Hindlimb muscle (tissue), 1 donor: Measurements from ENCODE around the gene GNA15. TPM values are rescaled to one million over a fixed set of nuclear protein-coding genes. Genes with fewer than 3 reads are reported as not detected.

Source experiments
- DNase-seq: peaks from one replicate; pipeline ENCODE4 v3.0.0-alpha.2; 2013
- polyA plus RNA-seq: library from polyadenylated mRNA; unstranded; fragments of 120-200 nt; gene quantifications from one replicate; pipeline ENCODE4 v1.2.1, GENCODE V29; 2013; ENCODE audit not compliant: insufficient read length

The GNA15 gene
- polyA plus RNA-seq, 1 donor, result 2.6 TPM

- no peak for DNase-seq
Observed at GRCh38 chr19:3106509-3107141, 29.2 kb upstream of the GNA15 start.

DNA sequence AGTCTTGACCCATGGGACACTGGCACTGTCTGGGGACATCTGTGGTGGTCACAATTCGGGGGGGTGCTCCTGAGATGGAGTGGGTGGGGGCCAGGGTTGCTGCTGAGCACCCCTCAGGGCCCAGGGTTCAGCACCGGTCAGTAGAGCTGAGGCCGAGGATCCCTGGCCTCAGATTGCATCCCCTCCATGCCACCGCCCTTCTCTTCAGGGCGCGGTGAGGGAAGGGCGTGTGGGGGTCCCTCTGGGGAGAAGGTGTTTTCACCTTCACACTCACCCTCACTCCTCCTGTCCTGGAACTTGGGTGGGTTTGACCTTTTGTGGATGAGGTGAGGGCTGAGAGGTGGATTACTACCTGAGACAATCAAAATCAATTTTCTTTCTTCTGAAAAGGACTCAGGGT lies 28.2 kb upstream of the GNA15 start:
- no peak for DNase-seq

- no peak for DNase-seq
Observed at GRCh38 chr19:3108775-3109174, 27.1 kb upstream of the GNA15 start.

GRCh38 chr19:3109491-3109890 lies 26.3 kb upstream of the GNA15 start:
- DNase-seq, result no peak

GRCh38 chr19:3110126-3110825 lies 25.6 kb upstream of the GNA15 start:
- no peak for DNase-seq

- no peak for DNase-seq
Observed at GRCh38 chr19:3111586-3112247, 24.1 kb upstream of the GNA15 start.

DNA sequence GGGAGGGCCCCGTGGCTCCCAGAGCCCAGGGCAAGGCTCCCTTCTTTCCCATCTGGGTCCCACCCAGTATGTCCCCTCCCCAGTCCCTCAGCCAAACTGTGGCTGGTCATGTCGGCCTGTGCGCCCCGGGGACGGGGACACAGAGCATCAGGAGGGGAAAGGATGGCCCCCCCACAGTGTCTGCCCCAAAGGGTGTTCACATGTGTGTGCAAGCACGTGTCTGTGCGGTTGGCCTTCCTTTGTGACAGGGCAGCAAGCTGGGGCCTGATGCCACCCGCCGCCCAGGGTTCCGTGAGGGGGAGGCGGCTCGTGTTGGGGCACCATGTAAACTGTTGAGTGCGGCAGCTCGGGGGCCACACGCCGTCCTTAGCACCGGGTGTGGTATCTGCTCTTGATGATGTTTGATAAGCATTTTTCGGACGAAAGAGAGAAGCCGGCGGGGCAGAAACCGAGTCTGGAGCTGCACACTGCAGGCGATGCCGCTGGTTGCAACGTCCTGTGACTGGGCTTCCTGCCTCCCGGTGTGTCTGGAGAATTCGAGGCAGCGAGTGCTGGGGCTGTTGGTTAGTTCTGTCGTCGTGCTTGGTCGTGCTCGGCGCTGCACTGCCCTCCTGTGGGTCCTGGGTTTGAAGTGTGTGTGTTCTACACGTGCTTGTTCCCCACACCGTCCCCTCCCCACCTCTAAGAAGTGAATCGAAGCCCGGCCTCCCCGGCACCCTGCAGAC lies 23.3 kb upstream of the GNA15 start:
- DNase-seq, result no peak

DNA sequence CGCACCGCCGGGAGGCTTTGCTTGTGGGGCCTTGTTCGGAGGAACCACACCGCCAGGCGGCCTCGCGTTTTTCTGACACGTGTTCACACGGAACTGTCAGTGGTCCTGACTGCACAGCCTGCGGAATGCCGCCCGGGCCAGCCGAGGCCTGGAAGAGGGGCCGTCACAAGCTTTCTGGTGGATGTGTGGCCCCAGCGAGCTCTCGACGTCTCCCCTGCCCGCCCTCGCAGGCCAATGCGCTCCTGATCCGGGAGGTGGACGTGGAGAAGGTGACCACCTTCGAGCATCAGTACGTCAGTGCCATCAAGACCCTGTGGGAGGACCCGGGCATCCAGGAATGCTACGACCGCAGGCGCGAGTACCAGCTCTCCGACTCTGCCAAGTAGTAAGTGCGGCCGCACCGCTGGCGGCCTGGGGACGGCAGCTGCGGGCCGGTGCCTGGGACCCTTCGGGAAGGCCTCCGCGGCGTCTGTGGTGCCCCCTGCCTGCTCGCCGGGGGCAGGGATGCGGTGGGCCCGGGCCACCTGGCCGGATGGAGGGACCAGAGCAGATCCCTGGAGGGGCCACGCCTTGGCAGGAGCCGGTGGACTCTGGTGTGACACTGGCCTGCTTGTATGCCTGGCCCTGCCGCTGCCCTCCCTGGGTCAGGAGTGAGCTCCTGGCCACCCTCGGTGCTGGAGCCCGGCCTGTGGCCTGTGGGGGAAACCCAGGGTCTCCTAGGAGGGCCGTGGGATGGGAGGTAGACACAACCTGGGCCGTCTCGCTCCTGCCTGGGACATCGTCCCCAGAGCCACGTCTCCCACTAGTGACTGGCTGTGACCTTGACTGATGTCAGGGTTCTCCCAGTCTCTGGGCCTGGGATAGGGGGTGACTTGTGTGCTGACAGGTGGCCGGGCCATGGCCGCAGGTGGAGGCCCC lies 22.5 kb upstream of the GNA15 start:
- DNase-seq, result no peak

DNA sequence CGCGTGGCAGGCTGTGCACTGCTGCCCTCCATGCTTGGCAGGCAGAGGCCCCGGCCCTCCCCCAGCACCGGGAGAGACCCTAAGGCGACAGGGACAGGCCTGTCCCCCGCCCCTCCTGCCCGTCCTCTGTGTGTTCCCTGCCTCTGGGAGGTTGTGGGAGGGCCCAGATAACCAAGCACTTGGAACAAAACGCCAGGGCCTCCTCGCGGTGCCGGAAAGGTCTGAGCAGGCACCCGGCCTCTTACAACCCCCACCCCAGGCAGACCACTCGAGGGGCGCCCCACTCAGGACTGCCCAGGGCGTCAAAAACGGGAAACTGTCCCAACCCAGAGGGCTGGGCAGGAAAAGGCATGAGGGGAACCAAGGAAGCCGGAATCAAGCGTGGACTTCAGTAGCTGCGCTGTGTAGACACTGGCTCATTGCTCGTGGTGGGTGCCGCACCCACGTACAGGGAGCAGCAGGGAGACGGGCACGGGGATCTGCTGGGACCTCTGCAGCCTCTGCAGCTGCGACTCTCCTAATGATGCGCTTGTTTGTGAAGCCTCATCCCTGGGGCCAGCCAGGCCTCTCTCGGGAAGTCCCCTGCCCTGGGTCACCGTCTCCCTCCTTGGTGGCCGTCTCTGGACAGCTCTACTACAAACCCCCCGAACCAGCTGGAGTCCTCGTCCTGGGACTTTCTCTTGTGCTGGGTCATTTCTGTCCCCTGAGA lies 21.7 kb upstream of the GNA15 start:
- DNase-seq, result no peak

DNA sequence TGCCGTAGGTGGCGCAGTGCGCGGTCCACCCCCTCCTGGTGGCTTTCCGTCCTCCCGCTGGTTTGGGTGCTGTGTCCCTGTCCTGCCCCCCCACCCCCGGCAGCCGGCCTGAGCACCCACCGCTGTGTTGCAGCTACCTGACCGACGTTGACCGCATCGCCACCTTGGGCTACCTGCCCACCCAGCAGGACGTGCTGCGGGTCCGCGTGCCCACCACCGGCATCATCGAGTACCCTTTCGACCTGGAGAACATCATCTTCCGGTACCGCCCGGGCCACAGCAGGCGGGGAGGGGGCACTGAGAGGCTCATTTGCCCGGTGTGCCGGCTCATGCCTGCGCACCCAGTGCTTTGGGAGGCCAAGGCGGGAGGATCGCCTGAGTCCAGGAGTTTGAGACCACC lies 21.0 kb upstream of the GNA15 start:
- no peak for DNase-seq

DNA sequence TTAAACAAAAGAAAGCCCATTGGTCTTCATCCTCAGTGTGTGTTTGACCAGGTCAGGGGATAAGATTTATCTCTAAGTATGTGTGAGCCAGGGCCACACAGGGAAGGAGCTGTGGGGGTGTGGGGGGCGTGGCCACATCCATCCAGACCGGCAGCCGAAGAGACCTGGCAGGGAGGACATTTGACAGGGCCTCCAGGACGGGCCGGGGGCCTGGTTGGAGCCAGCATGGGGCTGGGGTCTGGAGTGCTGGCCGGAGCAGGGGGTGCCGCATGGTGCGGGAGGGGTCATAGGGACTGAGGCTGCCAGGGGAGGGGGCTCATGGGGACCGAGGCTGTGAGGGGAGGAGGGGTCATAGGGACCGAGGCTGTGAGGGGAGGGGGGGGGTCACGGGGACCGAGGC lies 20.4 kb upstream of the GNA15 start:
- DNase-seq, result no peak

GRCh38 chr19:3115916-3116602 lies 19.8 kb upstream of the GNA15 start:
- no peak for DNase-seq

DNA sequence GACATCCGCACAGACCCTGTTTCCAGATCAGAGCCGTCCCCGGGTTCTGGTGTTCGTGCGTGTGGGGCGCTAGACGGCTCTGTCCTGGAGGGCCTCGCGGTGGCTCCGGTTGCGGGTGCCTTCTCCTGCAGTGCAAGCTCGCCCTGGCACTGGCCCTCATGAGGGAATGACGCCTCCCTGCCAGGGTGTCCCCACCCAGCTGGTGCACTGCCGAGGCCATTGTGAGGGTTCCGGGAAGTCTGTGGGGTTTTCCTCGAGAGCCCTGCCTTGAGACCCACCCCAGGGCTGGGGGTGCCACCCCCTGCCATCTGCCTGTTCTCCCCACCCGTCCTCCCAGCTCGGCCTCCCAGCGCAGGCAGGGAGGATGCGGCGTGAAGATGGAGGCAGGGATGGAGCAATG lies 19.2 kb upstream of the GNA15 start:
- DNase-seq, result no peak

DNA sequence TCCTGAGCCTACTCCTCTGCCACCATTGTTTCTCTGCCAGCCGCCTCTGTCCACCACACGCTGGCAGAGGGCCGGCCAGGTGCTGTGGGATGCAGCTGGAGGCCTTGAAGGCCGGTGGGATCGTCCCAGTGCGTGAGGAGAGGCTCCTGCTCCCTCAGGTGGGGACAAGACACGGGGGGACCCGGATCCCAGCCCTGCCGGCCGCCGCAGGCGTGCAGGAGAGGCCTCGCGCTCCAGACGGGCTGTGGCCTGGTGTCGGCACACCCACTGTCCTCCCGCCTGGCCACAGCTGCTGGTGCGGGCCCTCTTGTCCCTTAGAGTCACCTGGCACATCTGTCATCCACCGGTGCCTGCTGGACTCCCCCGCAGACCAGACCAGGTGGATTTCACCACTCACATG lies 18.1 kb upstream of the GNA15 start:
- DNase-seq, result no peak

GRCh38 chr19:3118232-3119070 lies 17.4 kb upstream of the GNA15 start:
- DNase-seq, result no peak

DNA sequence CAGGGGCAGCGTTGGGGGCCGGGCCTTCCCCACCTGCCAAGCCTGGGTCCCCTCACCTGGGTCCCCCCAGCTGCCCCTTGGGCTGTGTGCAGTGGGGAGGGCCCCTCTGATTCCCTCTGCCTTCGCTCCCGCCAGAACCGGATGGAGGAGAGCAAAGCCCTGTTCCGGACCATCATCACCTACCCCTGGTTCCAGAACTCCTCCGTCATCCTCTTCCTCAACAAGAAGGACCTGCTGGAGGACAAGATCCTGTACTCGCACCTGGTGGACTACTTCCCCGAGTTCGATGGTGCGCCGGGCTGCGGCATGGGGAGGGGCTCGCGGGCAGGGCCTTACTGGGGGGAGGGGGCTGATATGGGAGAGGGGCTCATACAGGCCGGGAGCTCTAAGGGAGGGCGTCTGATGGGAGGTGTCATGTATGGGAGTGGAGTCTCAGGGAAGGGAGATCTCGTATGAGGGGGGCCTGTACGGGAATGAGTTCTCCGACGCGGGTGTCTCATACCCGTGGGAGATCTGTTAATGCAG lies 16.7 kb upstream of the GNA15 start:
- DNase-seq, result no peak

GRCh38 chr19:3119693-3120380 lies 16.0 kb upstream of the GNA15 start:
- DNase-seq, result no peak

- DNase-seq, result no peak
Observed at GRCh38 chr19:3120611-3121276, 15.1 kb upstream of the GNA15 start.

- DNase-seq, result no peak
Observed at GRCh38 chr19:3121396-3121795, 14.4 kb upstream of the GNA15 start.
